Neural progenitor cell (in vitro differentiated cells): ENCODE measurements around the gene MARCOL.

Experiments
- CTCF ChIP-seq: fragments of 200-600 bp; sonication (generic); IDR thresholded peaks from 2 replicates; pipeline ENCODE4 v1.5.1; 2017; ENCODE audit warnings: antibody characterized with exemption, mild to moderate bottlenecking
- EZH2 ChIP-seq: fragments of 200-600 bp; sonication (generic); IDR thresholded peaks from 2 replicates; pipeline ENCODE4 v1.6.1; 2017; ENCODE audit warnings: antibody characterized with exemption, mild to moderate bottlenecking, moderate library complexity
- EZH2phosphoT487 ChIP-seq: fragments of 200-600 bp; sonication (generic); IDR thresholded peaks from 2 replicates; pipeline ENCODE4 v1.6.1; 2017; ENCODE audit warnings: antibody characterized with exemption

GRCh38 chr5:148238418-148238794, at the start of gene MARCOL:
- TF ChIP-seq CTCF: no peak
- TF ChIP-seq EZH2: no peak
- TF ChIP-seq EZH2phosphoT487: no peak
